Measurements from ENCODE around the gene SPATA31D3. TPM values are rescaled to one million over a fixed set of nuclear protein-coding genes. Genes with fewer than 3 reads are reported as not detected.

Gene SPATA31D3
- total and polyA plus RNA-seq, 2 of the 8 experiments (the other 6 are each of a cell fraction or from before 2014, with no cell fraction given): not detected

GRCh38 chr9:81969971-81970370 is 26.7 kb downstream of the SPATA31D3 start:
- Histone ChIP-seq H3K36me3 (ENCODE audit: control insufficient read depth in 2 of 4, insufficient read depth in 4 of 4, low read length in 3 of 4) (no peaks in the 10 kb centered on the region), H4K8ac (ENCODE audit: extremely low read depth, insufficient read depth, low read length) (no peak overlapping the region), H2BK5ac (ENCODE audit: low read depth, low read length) (no peak overlapping the region), H3K27ac (ENCODE audit: low read depth, low read length) (no peak overlapping the region), H2BK20ac (ENCODE audit: low read length) (no peak overlapping the region), H3K27me3 (replicated peaks in 1 of 4; ENCODE audit: control insufficient read depth in 3 of 4, extremely low read depth in 1 of 4, insufficient read depth in 3 of 4, low read length in 3 of 4) (no peaks in the 10 kb centered on the region), H3K4me2 (ENCODE audit: insufficient read depth in 1 of 2, low read depth in 2 of 2, low read length in 2 of 2) (no peak overlapping the region), H3K4ac (replicated peaks; ENCODE audit: insufficient read length, low read depth, low read length) (no peak overlapping the region), H3K9me3 (ENCODE audit: insufficient read depth in 2 of 2, low read depth in 1 of 2, low read length in 1 of 2) (peaks cover 2 to 3% of the 10 kb centered on the region in 2 experiments; a peak in 1 of 4 replicates), H2BK12ac (ENCODE audit: low read depth, low read length) (no peak overlapping the region), H3K56ac (replicated peaks; ENCODE audit: insufficient read length, low read depth, low read length) (no peak overlapping the region), H4K91ac (replicated peaks; ENCODE audit: insufficient read length, low read length) (no peak overlapping the region), H3K4me1 (replicated peaks in 1 of 4; ENCODE audit: control insufficient read depth in 3 of 4, insufficient read depth in 4 of 4, low read length in 3 of 4) (no peaks in the 10 kb centered on the region), H2AK5ac (ENCODE audit: low read depth, low read length) (no peak overlapping the region), H3K4me3 (ENCODE audit: extremely low read depth in 1 of 4, insufficient read depth in 2 of 4, low read depth in 3 of 4, low read length in 4 of 4) (no peak overlapping the region), H3K18ac (ENCODE audit: extremely low read depth, low read length) (no peak overlapping the region), H3K9ac (replicated peaks in 1 of 4; ENCODE audit: extremely low read depth in 1 of 4, low read depth in 3 of 4, low read length in 3 of 4) (no peak overlapping the region), H3K14ac (ENCODE audit: insufficient read length) (no peak overlapping the region), H4K5ac (ENCODE audit: insufficient read length, low read depth, low read length) (no peak overlapping the region), H3K79me1 (ENCODE audit: low read depth, low read length) (no peaks in the 10 kb centered on the region), H2AFZ (ENCODE audit: low read length) (no peak overlapping the region), H4K20me1 (replicated peaks in 1 of 2; ENCODE audit: control insufficient read depth in 1 of 2, insufficient read depth in 2 of 2, low read length in 2 of 2) (no peaks in the 10 kb centered on the region), H2BK120ac (replicated peaks; ENCODE audit: low read depth, low read length) (no peak overlapping the region), H2BK15ac (ENCODE audit: low read length) (no peak overlapping the region), H3K23me2 (ENCODE audit: low read depth, low read length) (no peaks in the 10 kb centered on the region), H3K79me2 (ENCODE audit: control insufficient read depth in 1 of 2, insufficient read depth in 2 of 2, low read length in 2 of 2) (no peaks in the 10 kb centered on the region), H3K23ac (ENCODE audit: insufficient read length) (no peak overlapping the region)
- ChIA-PET POLR2A (ENCODE audit: partially characterized antibody) (no interaction called here), CTCF (ENCODE audit: partially characterized antibody) (no interaction called here)
- DNase-seq (ENCODE audit: low read depth in 1 of 2, low spot score in 2 of 2) (no peak), FAIRE-seq (no peak)
- no peak for TF ChIP-seq BCL11A (IDR thresholded peaks at IDR 0.05; ENCODE audit: low read depth in 2 of 2, low read length in 2 of 2)
- TF ChIP-seq CTBP2 (IDR thresholded peaks at IDR 0.05; ENCODE audit: borderline replicate concordance, insufficient read depth, insufficient read length, low read length): no peak
- TF ChIP-seq CBX8 (IDR thresholded peaks at IDR 0.05; ENCODE audit: borderline replicate concordance, low read depth, low read length): no peak
- TF ChIP-seq KDM1A (IDR thresholded peaks at IDR 0.05; ENCODE audit: borderline replicate concordance, low read length): no peak
- TF ChIP-seq ZNF274 (IDR thresholded peaks at IDR 0.05; ENCODE audit: borderline replicate concordance, extremely low read depth, low read length): no peak
- TF ChIP-seq POLR2AphosphoS5 (IDR thresholded peaks at IDR 0.05; ENCODE audit: low read depth, low read length): no peak
- no peak for TF ChIP-seq TCF12 (IDR thresholded peaks at IDR 0.05; ENCODE audit: low read depth, low read length)
- no peak for TF ChIP-seq SP1 (IDR thresholded peaks at IDR 0.05; ENCODE audit: low read depth, low read length)
- no peak for TF ChIP-seq RBBP5 (IDR thresholded peaks at IDR 0.05; ENCODE audit: borderline replicate concordance, low read depth, low read length)
- TF ChIP-seq EZH2 (IDR thresholded peaks at IDR 0.05; ENCODE audit: low read depth, low read length, severe bottlenecking): no peak
- TF ChIP-seq MAFK (IDR thresholded peaks at IDR 0.05; ENCODE audit: low read depth, low read length): no peak
- TF ChIP-seq SRF (IDR thresholded peaks at IDR 0.05; ENCODE audit: low read depth, low read length): no peak
- TF ChIP-seq EGR1 (IDR thresholded peaks at IDR 0.05; ENCODE audit: borderline replicate concordance, low read depth, low read length): no peak
- no peak for TF ChIP-seq POLR2A (IDR thresholded peaks at IDR 0.05; ENCODE audit: control extremely low read depth in 1 of 2, low read depth in 2 of 2, low read length in 2 of 2)
- TF ChIP-seq HDAC2 (IDR thresholded peaks at IDR 0.05; ENCODE audit: borderline replicate concordance in 1 of 2, low read depth in 2 of 2, low read length in 2 of 2): no peak
- no peak for TF ChIP-seq POU5F1 (IDR thresholded peaks at IDR 0.05; ENCODE audit: low read depth, low read length)

Measured in H1 (cell line).